AG09309 (cell line): ENCODE results near the gene PABPN1L.

Experiments used
- DNase-seq: peaks from one replicate; pipeline ENCODE4 v3.0.0-alpha.2; 2010; ENCODE audit warnings: low read depth
- H3K4me3 ChIP-seq: 2 replicates; pipeline ENCODE4 v1.5.1; 2011; ENCODE audit warnings: mild to moderate bottlenecking, low read depth, low read length, moderate library complexity; ENCODE audit not compliant: control insufficient read depth
- CTCF ChIP-seq: IDR thresholded peaks from 2 replicates; pipeline ENCODE4 v1.5.1; 2011; ENCODE audit warnings: mild to moderate bottlenecking, low read depth, low read length, inconsistent platforms; ENCODE audit not compliant: insufficient read depth, control insufficient read depth; ENCODE audit errors: missing control alignments

The PABPN1L gene

GRCh38 chr16:88872650-88873331 lies 6.3 kb upstream of the PABPN1L start:
- no peak overlapping the region for H3K4me3 ChIP-seq
- DNase-seq, result no peak
- TF ChIP-seq CTCF, result no peak

GRCh38 chr16:88871730-88872416 lies 5.4 kb upstream of the PABPN1L start:
- no peak for DNase-seq
- H3K4me3 ChIP-seq, result no peak overlapping the region
- no peak for TF ChIP-seq CTCF

GRCh38 chr16:88871349-88871702 lies 4.9 kb upstream of the PABPN1L start:
- no peak for DNase-seq
- H3K4me3 ChIP-seq, result no peak overlapping the region
- TF ChIP-seq CTCF, result no peak

GRCh38 chr16:88870608-88871348 lies 4.3 kb upstream of the PABPN1L start:
- TF ChIP-seq CTCF, result no peak
- no peak for DNase-seq
- H3K4me3 ChIP-seq, result no peak overlapping the region

- DNase-seq, result no peak
- TF ChIP-seq CTCF, result no peak
- H3K4me3 ChIP-seq, result no peak overlapping the region
Measured at GRCh38 chr16:88869673-88869980, 3.2 kb upstream of the PABPN1L start.

GRCh38 chr16:88868974-88869672 lies 2.7 kb upstream of the PABPN1L start:
- TF ChIP-seq CTCF, result no peak
- no peak overlapping the region for H3K4me3 ChIP-seq
- no peak for DNase-seq
